HG02840 (cell line): ENCODE data around the gene CERK.

ENCODE experiments used
- ATAC-seq: cut with Tn5 transposase; IDR thresholded peaks from one replicate; pipeline ENCODE4 v1.9.1; 2021; ENCODE audit warnings: mild to moderate bottlenecking, moderate library complexity, moderate number of reproducible peaks; ENCODE audit not compliant: unreplicated experiment, low FRiP score

Gene CERK

GRCh38 chr22:46665751-46666280, 72.2 kb downstream of the CERK start:
- no peak for ATAC-seq

GRCh38 chr22:46665151-46665695, 72.8 kb downstream of the CERK start:
- no peak for ATAC-seq

- ATAC-seq: no peak
Observed at GRCh38 chr22:46664301-46664855, 73.7 kb downstream of the CERK start.

GRCh38 chr22:46663436-46664100, 74.5 kb downstream of the CERK start:
- no peak for ATAC-seq

- no peak for ATAC-seq
Observed at GRCh38 chr22:46663001-46663400, 75.1 kb downstream of the CERK start.

- no peak for ATAC-seq
Observed at GRCh38 chr22:46662226-46662625, 75.8 kb downstream of the CERK start.

GRCh38 chr22:46661221-46661851, 76.7 kb downstream of the CERK start:
- ATAC-seq: no peak

- no peak for ATAC-seq
Observed at GRCh38 chr22:46660604-46661201, 77.3 kb downstream of the CERK start.

GRCh38 chr22:46659791-46660186, 78.3 kb downstream of the CERK start:
- no peak for ATAC-seq

- ATAC-seq: no peak
Observed at GRCh38 chr22:46659059-46659790, 78.8 kb downstream of the CERK start.

- ATAC-seq: no peak
Observed at GRCh38 chr22:46657996-46658947, 79.8 kb downstream of the CERK start.

GRCh38 chr22:46657655-46657953, 80.4 kb downstream of the CERK start:
- no peak for ATAC-seq

- no peak for ATAC-seq
Observed at GRCh38 chr22:46656856-46657654, 81.0 kb downstream of the CERK start.

- ATAC-seq: no peak
Observed at GRCh38 chr22:46655861-46656608, 82.0 kb downstream of the CERK start.

- ATAC-seq: no peak
Observed at GRCh38 chr22:46654927-46655595, 83.0 kb downstream of the CERK start.

- no peak for ATAC-seq
Observed at GRCh38 chr22:46654426-46654825, 83.6 kb downstream of the CERK start.

GRCh38 chr22:46653596-46653995, 84.5 kb downstream of the CERK start:
- ATAC-seq: no peak
